ENCODE measurements around the gene TSC1. TPM values are rescaled to one million over a fixed set of nuclear protein-coding genes. Genes with fewer than 3 reads are reported as not detected.

The TSC1 gene
- total and polyA plus RNA-seq, 2 experiments from 2014 or later, result 23.7 to 48.0 TPM

DNA sequence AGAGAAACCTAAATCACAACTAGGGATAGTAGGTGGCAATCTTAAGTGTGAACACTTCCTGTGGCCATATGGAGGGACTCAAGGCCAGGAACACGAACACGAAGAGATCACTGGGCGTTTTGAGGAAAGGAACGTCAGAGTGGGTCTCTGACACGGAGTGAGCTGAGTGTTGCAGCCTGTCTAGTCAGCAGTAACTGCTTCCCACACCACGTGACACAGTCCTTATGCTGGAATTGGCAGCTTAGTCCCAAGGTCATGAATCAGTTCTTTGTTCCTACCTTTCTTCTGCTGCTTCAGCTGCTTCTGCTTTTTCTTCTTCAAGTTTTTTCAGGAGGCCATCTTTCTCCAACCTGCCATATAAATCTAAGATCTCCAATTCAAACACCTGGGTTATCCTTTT, 47.5 kb downstream of the TSC1 start:
- no peak overlapping the region for H3K27ac Mint-ChIP-seq
- Histone ChIP-seq H2AFZ (no peak overlapping the region), H3K4me3 (no peak overlapping the region), H3K4me1 (ENCODE audit: insufficient read depth) (no peaks in the 10 kb centered on the region), H4K20me1 (replicated peaks; ENCODE audit: insufficient read depth) (0 out of 2 replicates have a peak, but pooled peaks cover 11% of the 10 kb centered on the region), H3K79me2 (replicated peaks; ENCODE audit: insufficient read depth) (no peaks in the 10 kb centered on the region), H3K4me2 (no peak overlapping the region), H3K36me3 (ENCODE audit: insufficient read depth) (peaks cover 23% of the 10 kb centered on the region), H3K27ac (ENCODE audit: low read depth) (no peak overlapping the region), H3F3A (replicated peaks; ENCODE audit: low read depth) (no peaks in the 10 kb centered on the region), H3K9me2 (ENCODE audit: insufficient read depth) (no peaks in the 10 kb centered on the region), H3K27me3 (ENCODE audit: insufficient read depth) (no peaks in the 10 kb centered on the region)
- no peak for ATAC-seq
- H3K27me3 Mint-ChIP-seq (ENCODE audit: insufficient read depth, low read depth, poor library complexity), result peaks cover 8% of the 10 kb centered on the region
- no peaks in the 10 kb centered on the region for H3K9me3 Mint-ChIP-seq
- DNase-seq (ENCODE audit: low spot score), result no peak
- TF ChIP-seq STAT1 (IDR thresholded peaks at IDR 0.05; ENCODE audit: unreplicated experiment), result no peak
- TF ChIP-seq ZNF331 (CRISPR knock-in tag; IDR thresholded peaks at IDR 0.05; ENCODE audit: low read depth), result no peak
- TF ChIP-seq, protein P1, sequence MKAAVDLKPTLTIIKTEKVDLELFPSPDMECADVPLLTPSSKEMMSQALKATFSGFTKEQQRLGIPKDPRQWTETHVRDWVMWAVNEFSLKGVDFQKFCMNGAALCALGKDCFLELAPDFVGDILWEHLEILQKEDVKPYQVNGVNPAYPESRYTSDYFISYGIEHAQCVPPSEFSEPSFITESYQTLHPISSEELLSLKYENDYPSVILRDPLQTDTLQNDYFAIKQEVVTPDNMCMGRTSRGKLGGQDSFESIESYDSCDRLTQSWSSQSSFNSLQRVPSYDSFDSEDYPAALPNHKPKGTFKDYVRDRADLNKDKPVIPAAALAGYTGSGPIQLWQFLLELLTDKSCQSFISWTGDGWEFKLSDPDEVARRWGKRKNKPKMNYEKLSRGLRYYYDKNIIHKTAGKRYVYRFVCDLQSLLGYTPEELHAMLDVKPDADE (IDR thresholded peaks at IDR 0.05), result no peak
- TF ChIP-seq NANOG (IDR thresholded peaks at IDR 0.05; ENCODE audit: borderline replicate concordance), result no peak
- no peak for TF ChIP-seq ZNF114 (CRISPR knock-in tag; IDR thresholded peaks at IDR 0.05)
- TF ChIP-seq JUNB (IDR thresholded peaks at IDR 0.05; ENCODE audit: unreplicated experiment), result no peak
- TF ChIP-seq POLR2AphosphoS5 (IDR thresholded peaks at IDR 0.05; ENCODE audit: low read depth), result no peak
- no peak for TF ChIP-seq EZH2 (IDR thresholded peaks at IDR 0.05; ENCODE audit: low read depth, unreplicated experiment)
- TF ChIP-seq, protein P2, sequence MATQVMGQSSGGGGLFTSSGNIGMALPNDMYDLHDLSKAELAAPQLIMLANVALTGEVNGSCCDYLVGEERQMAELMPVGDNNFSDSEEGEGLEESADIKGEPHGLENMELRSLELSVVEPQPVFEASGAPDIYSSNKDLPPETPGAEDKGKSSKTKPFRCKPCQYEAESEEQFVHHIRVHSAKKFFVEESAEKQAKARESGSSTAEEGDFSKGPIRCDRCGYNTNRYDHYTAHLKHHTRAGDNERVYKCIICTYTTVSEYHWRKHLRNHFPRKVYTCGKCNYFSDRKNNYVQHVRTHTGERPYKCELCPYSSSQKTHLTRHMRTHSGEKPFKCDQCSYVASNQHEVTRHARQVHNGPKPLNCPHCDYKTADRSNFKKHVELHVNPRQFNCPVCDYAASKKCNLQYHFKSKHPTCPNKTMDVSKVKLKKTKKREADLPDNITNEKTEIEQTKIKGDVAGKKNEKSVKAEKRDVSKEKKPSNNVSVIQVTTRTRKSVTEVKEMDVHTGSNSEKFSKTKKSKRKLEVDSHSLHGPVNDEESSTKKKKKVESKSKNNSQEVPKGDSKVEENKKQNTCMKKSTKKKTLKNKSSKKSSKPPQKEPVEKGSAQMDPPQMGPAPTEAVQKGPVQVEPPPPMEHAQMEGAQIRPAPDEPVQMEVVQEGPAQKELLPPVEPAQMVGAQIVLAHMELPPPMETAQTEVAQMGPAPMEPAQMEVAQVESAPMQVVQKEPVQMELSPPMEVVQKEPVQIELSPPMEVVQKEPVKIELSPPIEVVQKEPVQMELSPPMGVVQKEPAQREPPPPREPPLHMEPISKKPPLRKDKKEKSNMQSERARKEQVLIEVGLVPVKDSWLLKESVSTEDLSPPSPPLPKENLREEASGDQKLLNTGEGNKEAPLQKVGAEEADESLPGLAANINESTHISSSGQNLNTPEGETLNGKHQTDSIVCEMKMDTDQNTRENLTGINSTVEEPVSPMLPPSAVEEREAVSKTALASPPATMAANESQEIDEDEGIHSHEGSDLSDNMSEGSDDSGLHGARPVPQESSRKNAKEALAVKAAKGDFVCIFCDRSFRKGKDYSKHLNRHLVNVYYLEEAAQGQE (IDR thresholded peaks at IDR 0.05; ENCODE audit: unreplicated experiment), result no peak
- no peak for TF ChIP-seq CREB1 (CRISPR knock-in tag; IDR thresholded peaks at IDR 0.05; ENCODE audit: low read depth)
- H3K4me3 Mint-ChIP-seq, result no peak overlapping the region
- no peaks in the 10 kb centered on the region; the same call in 2 of the 3 replicates for H3K4me1 Mint-ChIP-seq
- peaks cover 38% of the 10 kb centered on the region for H3K36me3 Mint-ChIP-seq (ENCODE audit: low read depth)

DNA sequence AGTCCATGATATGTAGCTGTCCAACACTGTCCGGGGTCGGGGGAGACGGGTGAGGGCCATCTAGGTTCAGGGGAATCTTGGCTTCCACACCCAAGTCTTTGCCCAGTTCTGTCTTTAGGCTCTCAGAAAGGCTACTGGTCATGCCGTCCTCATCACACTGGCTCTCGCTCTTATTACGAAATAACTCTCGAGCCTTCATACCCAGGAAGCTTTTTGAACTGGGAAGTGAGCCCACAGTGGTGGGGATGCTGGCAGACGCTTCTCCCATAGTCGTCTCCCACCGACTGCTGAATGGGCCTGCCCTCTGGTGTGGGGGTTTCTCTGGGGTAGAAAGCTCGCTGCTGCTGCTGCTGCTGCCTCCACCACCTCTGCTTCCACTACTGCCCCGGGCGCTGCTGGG, 48.2 kb downstream of the TSC1 start:
- no peaks in the 10 kb centered on the region for H3K9me2 ChIP-seq (ENCODE audit: insufficient read depth)
- no peaks in the 10 kb centered on the region for H3K4me1 ChIP-seq (ENCODE audit: insufficient read depth)
- no peak overlapping the region for H2AFZ ChIP-seq
- H3K4me1 Mint-ChIP-seq, result no peaks in the 10 kb centered on the region; the same call in 2 of the 3 replicates
- no peak for ATAC-seq
- H3K27ac ChIP-seq (ENCODE audit: low read depth), result no peak overlapping the region
- H3K36me3 Mint-ChIP-seq (ENCODE audit: low read depth), result peaks cover 33% of the 10 kb centered on the region
- peaks cover 8% of the 10 kb centered on the region for H3K27me3 Mint-ChIP-seq (ENCODE audit: insufficient read depth, low read depth, poor library complexity)
- no peak overlapping the region for H3K4me3 Mint-ChIP-seq
- no peak overlapping the region for H3K27ac Mint-ChIP-seq
- H4K20me1 ChIP-seq (replicated peaks; ENCODE audit: insufficient read depth), result 0 out of 2 replicates have a peak, but pooled peaks cover 11% of the 10 kb centered on the region
- H3F3A ChIP-seq (replicated peaks; ENCODE audit: low read depth), result no peaks in the 10 kb centered on the region
- no peak overlapping the region for H3K4me3 ChIP-seq
- no peak for DNase-seq (ENCODE audit: low spot score)
- no peaks in the 10 kb centered on the region for H3K79me2 ChIP-seq (replicated peaks; ENCODE audit: insufficient read depth)
- no peaks in the 10 kb centered on the region for H3K27me3 ChIP-seq (ENCODE audit: insufficient read depth)
- H3K4me2 ChIP-seq, result no peak overlapping the region
- no peaks in the 10 kb centered on the region for H3K9me3 Mint-ChIP-seq
- peaks cover 23% of the 10 kb centered on the region for H3K36me3 ChIP-seq (ENCODE audit: insufficient read depth)
- TF ChIP-seq ZNF114 (CRISPR knock-in tag; IDR thresholded peaks at IDR 0.05), result no peak
- no peak for TF ChIP-seq NANOG (IDR thresholded peaks at IDR 0.05; ENCODE audit: borderline replicate concordance)
- TF ChIP-seq EZH2 (IDR thresholded peaks at IDR 0.05; ENCODE audit: low read depth, unreplicated experiment), result no peak
- TF ChIP-seq POLR2AphosphoS5 (IDR thresholded peaks at IDR 0.05; ENCODE audit: low read depth), result no peak
- TF ChIP-seq EZH2phosphoT487 (IDR thresholded peaks at IDR 0.05; ENCODE audit: unreplicated experiment), result no peak
- TF ChIP-seq, protein P2 (IDR thresholded peaks at IDR 0.05; ENCODE audit: unreplicated experiment), result no peak
- TF ChIP-seq JUNB (IDR thresholded peaks at IDR 0.05; ENCODE audit: unreplicated experiment), result no peak
- TF ChIP-seq, protein P3, sequence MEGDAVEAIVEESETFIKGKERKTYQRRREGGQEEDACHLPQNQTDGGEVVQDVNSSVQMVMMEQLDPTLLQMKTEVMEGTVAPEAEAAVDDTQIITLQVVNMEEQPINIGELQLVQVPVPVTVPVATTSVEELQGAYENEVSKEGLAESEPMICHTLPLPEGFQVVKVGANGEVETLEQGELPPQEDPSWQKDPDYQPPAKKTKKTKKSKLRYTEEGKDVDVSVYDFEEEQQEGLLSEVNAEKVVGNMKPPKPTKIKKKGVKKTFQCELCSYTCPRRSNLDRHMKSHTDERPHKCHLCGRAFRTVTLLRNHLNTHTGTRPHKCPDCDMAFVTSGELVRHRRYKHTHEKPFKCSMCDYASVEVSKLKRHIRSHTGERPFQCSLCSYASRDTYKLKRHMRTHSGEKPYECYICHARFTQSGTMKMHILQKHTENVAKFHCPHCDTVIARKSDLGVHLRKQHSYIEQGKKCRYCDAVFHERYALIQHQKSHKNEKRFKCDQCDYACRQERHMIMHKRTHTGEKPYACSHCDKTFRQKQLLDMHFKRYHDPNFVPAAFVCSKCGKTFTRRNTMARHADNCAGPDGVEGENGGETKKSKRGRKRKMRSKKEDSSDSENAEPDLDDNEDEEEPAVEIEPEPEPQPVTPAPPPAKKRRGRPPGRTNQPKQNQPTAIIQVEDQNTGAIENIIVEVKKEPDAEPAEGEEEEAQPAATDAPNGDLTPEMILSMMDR (conservative IDR thresholded peaks at IDR 0.05; ENCODE audit: low read depth in 2 of 2), result no peak
- TF ChIP-seq, protein P1 (IDR thresholded peaks at IDR 0.05), result no peak
- no peak for TF ChIP-seq STAT1 (IDR thresholded peaks at IDR 0.05; ENCODE audit: unreplicated experiment)

Data from GM23338 (cell line).